ENCODE results near the gene RASSF8.

Gene RASSF8

GRCh38 chr12:26058818-26059217, 100.3 kb downstream of the RASSF8 start:
- no peak for DNase-seq (ENCODE audit: low spot score)

GRCh38 chr12:26062006-26062405, 103.5 kb downstream of the RASSF8 start:
- no peak for DNase-seq (ENCODE audit: low spot score)

- DNase-seq (ENCODE audit: low spot score): no peak
Measured at GRCh38 chr12:26062566-26062965, 104.1 kb downstream of the RASSF8 start.

GRCh38 chr12:26065451-26065850, 107.0 kb downstream of the RASSF8 start:
- DNase-seq (ENCODE audit: low spot score): no peak

- no peak for DNase-seq (ENCODE audit: low spot score)
Measured at GRCh38 chr12:26068503-26068902, 110.0 kb downstream of the RASSF8 start.

- no peak for DNase-seq (ENCODE audit: low spot score)
Measured at GRCh38 chr12:26069796-26070195, 111.3 kb downstream of the RASSF8 start.

GRCh38 chr12:26077915-26078702, 119.6 kb downstream of the RASSF8 start:
- no peak for DNase-seq (ENCODE audit: low spot score)

GRCh38 chr12:26080911-26081310, 122.4 kb downstream of the RASSF8 start:
- DNase-seq (ENCODE audit: low spot score): no peak

- no peak for DNase-seq (ENCODE audit: low spot score)
Measured at GRCh38 chr12:26086936-26087335, 128.5 kb downstream of the RASSF8 start.

- DNase-seq (ENCODE audit: low spot score): no peak
Measured at GRCh38 chr12:26088998-26089397, 130.5 kb downstream of the RASSF8 start.

GRCh38 chr12:26090836-26091510, 132.5 kb downstream of the RASSF8 start:
- no peak for DNase-seq (ENCODE audit: low spot score)

GRCh38 chr12:26091822-26092221, 133.3 kb downstream of the RASSF8 start:
- DNase-seq (ENCODE audit: low spot score): no peak

- no peak for DNase-seq (ENCODE audit: low spot score)
Measured at GRCh38 chr12:26092346-26093105, 134.0 kb downstream of the RASSF8 start.

GRCh38 chr12:26095186-26095585, 136.7 kb downstream of the RASSF8 start:
- no peak for DNase-seq (ENCODE audit: low spot score)

GRCh38 chr12:26096036-26096435, 137.6 kb downstream of the RASSF8 start:
- no peak for DNase-seq (ENCODE audit: low spot score)

- DNase-seq (ENCODE audit: low spot score): peak; percentile 84
Measured at GRCh38 chr12:26097046-26097878, 138.8 kb downstream of the RASSF8 start.

- DNase-seq (ENCODE audit: low spot score): no peak
Measured at GRCh38 chr12:26100666-26101349, 142.3 kb downstream of the RASSF8 start.

- no peak for DNase-seq (ENCODE audit: low spot score)
Measured at GRCh38 chr12:26101350-26101734, 142.9 kb downstream of the RASSF8 start.

- DNase-seq (ENCODE audit: low spot score): no peak
Measured at GRCh38 chr12:26101763-26102162, 143.3 kb downstream of the RASSF8 start.

GRCh38 chr12:26102953-26103352, 144.5 kb downstream of the RASSF8 start:
- DNase-seq (ENCODE audit: low spot score): no peak

GRCh38 chr12:26106347-26106746, 147.9 kb downstream of the RASSF8 start:
- DNase-seq (ENCODE audit: low spot score): no peak
